HG03095 (cell line): Measurements from ENCODE around the gene CKAP2L.

Experiments used
- ATAC-seq: cut with Tn5 transposase; IDR thresholded peaks from one replicate; pipeline ENCODE4 v1.9.1; 2021; ENCODE audit warnings: moderate library complexity; ENCODE audit not compliant: unreplicated experiment

Gene CKAP2L

GRCh38 chr2:112791693-112792230 lies 27.4 kb upstream of the CKAP2L start:
- ATAC-seq, result no peak

- no peak for ATAC-seq
Observed at GRCh38 chr2:112791019-112791418, 26.6 kb upstream of the CKAP2L start.

- no peak for ATAC-seq
Observed at GRCh38 chr2:112790305-112790704, 25.9 kb upstream of the CKAP2L start.

GRCh38 chr2:112789186-112789585 lies 24.8 kb upstream of the CKAP2L start:
- ATAC-seq, result no peak

- no peak for ATAC-seq
Observed at GRCh38 chr2:112788653-112789052, 24.2 kb upstream of the CKAP2L start.

GRCh38 chr2:112787729-112788393 lies 23.5 kb upstream of the CKAP2L start:
- ATAC-seq, result no peak

GRCh38 chr2:112787294-112787693 lies 22.9 kb upstream of the CKAP2L start:
- ATAC-seq, result no peak

GRCh38 chr2:112784199-112785189 lies 20.1 kb upstream of the CKAP2L start, which contains the start of gene IL1A:
Gene IL1A, minus strand, starts transcription at chr2:112784493. Its CDS starts 723 bp downstream, at chr2:112783770.
- no peak for ATAC-seq

- no peak for ATAC-seq
Observed at GRCh38 chr2:112783187-112783714, 18.8 kb upstream of the CKAP2L start.

- ATAC-seq, result peak; percentile 89
Observed at GRCh38 chr2:112782234-112782799, 17.9 kb upstream of the CKAP2L start.

GRCh38 chr2:112779598-112779997 lies 15.2 kb upstream of the CKAP2L start:
- ATAC-seq, result no peak

- no peak for ATAC-seq
Observed at GRCh38 chr2:112777036-112777435, 12.6 kb upstream of the CKAP2L start.

GRCh38 chr2:112776113-112776512 lies 11.7 kb upstream of the CKAP2L start:
- no peak for ATAC-seq

- ATAC-seq, result no peak
Observed at GRCh38 chr2:112774536-112775285, 10.3 kb upstream of the CKAP2L start.

GRCh38 chr2:112773556-112773955 lies 9.1 kb upstream of the CKAP2L start:
- no peak for ATAC-seq

GRCh38 chr2:112772911-112773475 lies 8.6 kb upstream of the CKAP2L start:
- no peak for ATAC-seq

- no peak for ATAC-seq
Observed at GRCh38 chr2:112772322-112772721, 7.9 kb upstream of the CKAP2L start.

- no peak for ATAC-seq
Observed at GRCh38 chr2:112768432-112768831, 4.0 kb upstream of the CKAP2L start.

- ATAC-seq, result no peak
Observed at GRCh38 chr2:112767693-112768330, 3.4 kb upstream of the CKAP2L start.

GRCh38 chr2:112765251-112765650 lies 842 bp upstream of the CKAP2L start:
- ATAC-seq, result no peak
